Muscle layer of colon (tissue), 2 donors: ENCODE data around the gene WSB1.

Source experiments
- H3K27ac ChIP-seq: one replicate; pipeline ENCODE4 v1.7.0; 2013; ENCODE audit warnings: low read depth, mild to moderate bottlenecking, low read length, moderate library complexity
- H3K27me3 ChIP-seq, 2 donors: one replicate each; pipeline ENCODE4 v1.7.0; 2013; ENCODE audit warnings: low read length in 2 of 2, mild to moderate bottlenecking in 2 of 2; ENCODE audit not compliant: insufficient read depth in 2 of 2, control insufficient read depth in 1 of 2
- H3K36me3 ChIP-seq: one replicate; pipeline ENCODE4 v1.7.0; 2013; ENCODE audit warnings: mild to moderate bottlenecking, low read length; ENCODE audit not compliant: insufficient read depth
- H3K4me1 ChIP-seq: one replicate; pipeline ENCODE4 v1.7.0; 2013; ENCODE audit warnings: mild to moderate bottlenecking, low read length; ENCODE audit not compliant: insufficient read depth
- H3K4me3 ChIP-seq, 2 donors: one replicate each; pipeline ENCODE4 v1.7.0; 2013; ENCODE audit warnings: low read length in 2 of 2, low read depth in 1 of 2, mild to moderate bottlenecking in 1 of 2, moderate library complexity in 1 of 2
- H3K9ac ChIP-seq: one replicate; pipeline ENCODE4 v1.7.0; 2013; ENCODE audit warnings: low read length
- H3K9me3 ChIP-seq: one replicate; pipeline ENCODE4 v1.7.0; 2013; ENCODE audit warnings: mild to moderate bottlenecking, low read length
- donor health status: abdominal sarcoma.
- donor health status: Adenocarcinoma of cecum.

The WSB1 gene

GRCh38 chr17:27354491-27355081, 60.7 kb downstream of the WSB1 start:
- Histone ChIP-seq H3K4me1 (peaks cover 20% of the 10 kb centered on the region), H3K9me3 (no peaks in the 10 kb centered on the region), H3K27ac (no peak overlapping the region), H3K9ac (peak overlapping the region; percentile 7), H3K36me3 (no peaks in the 10 kb centered on the region), H3K4me3 (peak overlapping the region; percentile 64 to 66), H3K27me3 (no peaks in the 10 kb centered on the region)

- Histone ChIP-seq H3K4me3 (no peak overlapping the region), H3K9me3 (no peaks in the 10 kb centered on the region), H3K27ac (no peak overlapping the region), H3K4me1 (peaks cover 20% of the 10 kb centered on the region), H3K36me3 (no peaks in the 10 kb centered on the region), H3K9ac (no peak overlapping the region), H3K27me3 (no peaks in the 10 kb centered on the region)
Measured at GRCh38 chr17:27355419-27355818, 61.5 kb downstream of the WSB1 start.

GRCh38 chr17:27356091-27356705, 62.3 kb downstream of the WSB1 start:
- Histone ChIP-seq H3K27me3 (no peaks in the 10 kb centered on the region), H3K27ac (no peak overlapping the region), H3K36me3 (no peaks in the 10 kb centered on the region), H3K4me3 (no peak overlapping the region), H3K9ac (no peak overlapping the region), H3K9me3 (no peaks in the 10 kb centered on the region), H3K4me1 (peaks cover 20% of the 10 kb centered on the region)

DNA sequence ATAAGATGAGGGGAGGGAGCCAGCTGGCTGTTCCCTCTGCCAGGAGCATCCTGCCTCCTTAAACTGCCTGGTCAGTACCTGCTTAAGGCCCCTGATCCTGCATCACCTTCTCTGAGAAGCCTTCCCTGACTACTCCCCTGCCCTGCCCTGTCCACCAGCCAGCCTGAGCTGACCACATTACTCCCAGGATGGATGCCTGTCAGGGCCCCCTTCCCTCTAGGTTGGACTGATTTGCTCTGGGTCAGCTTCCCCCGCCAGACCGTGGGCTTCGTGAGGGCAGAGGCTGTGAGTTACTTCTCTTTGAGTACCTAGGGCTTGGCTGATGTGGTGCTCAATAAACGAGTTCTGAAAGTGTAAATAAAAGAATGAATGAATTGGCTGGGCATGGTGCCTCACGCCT, 63.3 kb downstream of the WSB1 start:
- Histone ChIP-seq H3K9ac (no peak overlapping the region), H3K9me3 (no peaks in the 10 kb centered on the region), H3K27ac (no peak overlapping the region), H3K36me3 (no peaks in the 10 kb centered on the region), H3K4me1 (peaks cover 16% of the 10 kb centered on the region), H3K4me3 (no peak overlapping the region), H3K27me3 (no peaks in the 10 kb centered on the region)

DNA sequence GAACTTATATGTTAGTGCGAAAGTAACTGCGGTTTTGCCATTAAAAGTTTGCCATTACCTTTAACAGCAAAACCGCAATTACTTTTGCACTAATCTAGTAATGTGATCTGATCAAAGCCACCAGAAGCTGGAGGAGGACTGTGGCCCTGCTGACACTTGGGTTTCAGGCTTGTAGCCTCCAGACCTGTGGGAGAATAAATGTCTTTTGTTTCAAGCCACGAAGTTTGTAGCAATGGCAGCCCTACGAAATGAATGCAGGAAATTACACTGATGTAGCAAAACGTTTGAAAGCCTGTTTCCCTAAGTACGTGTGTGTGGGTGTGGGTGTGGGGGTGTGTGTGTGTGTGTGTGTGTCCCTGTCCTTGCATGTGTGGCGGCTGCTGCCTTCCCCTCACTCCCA, 66.6 kb downstream of the WSB1 start:
- H3K36me3 ChIP-seq = no peaks in the 10 kb centered on the region
- no peak overlapping the region for H3K9ac ChIP-seq
- no peaks in the 10 kb centered on the region for H3K9me3 ChIP-seq
- H3K4me3 ChIP-seq = no peak overlapping the region
- no peak overlapping the region for H3K27ac ChIP-seq
- no peaks in the 10 kb centered on the region for H3K27me3 ChIP-seq
- peaks cover 17% of the 10 kb centered on the region for H3K4me1 ChIP-seq

DNA sequence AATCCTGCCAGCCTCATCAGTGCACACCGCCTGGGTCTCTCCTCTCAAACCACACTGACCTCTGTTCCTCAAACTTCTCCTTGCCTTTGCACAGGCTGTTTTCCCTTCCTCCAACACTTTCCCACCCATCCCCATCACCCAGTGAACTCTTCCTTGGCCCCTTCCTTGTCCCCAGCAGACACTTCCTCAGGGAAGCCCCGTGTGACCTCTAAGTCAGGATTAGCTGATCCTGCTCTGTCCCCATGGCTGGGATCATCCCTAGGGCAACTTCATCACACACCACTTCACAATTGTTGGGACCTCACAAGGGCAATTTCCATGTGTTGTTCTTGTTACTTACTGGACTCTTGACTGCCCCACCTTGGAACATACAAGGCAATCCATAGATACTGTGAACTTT, 67.8 kb downstream of the WSB1 start:
- Histone ChIP-seq H3K27me3 (no peaks in the 10 kb centered on the region), H3K9ac (no peak overlapping the region), H3K36me3 (no peaks in the 10 kb centered on the region), H3K4me3 (no peak overlapping the region), H3K27ac (no peak overlapping the region), H3K4me1 (peaks cover 18% of the 10 kb centered on the region), H3K9me3 (no peaks in the 10 kb centered on the region)

DNA sequence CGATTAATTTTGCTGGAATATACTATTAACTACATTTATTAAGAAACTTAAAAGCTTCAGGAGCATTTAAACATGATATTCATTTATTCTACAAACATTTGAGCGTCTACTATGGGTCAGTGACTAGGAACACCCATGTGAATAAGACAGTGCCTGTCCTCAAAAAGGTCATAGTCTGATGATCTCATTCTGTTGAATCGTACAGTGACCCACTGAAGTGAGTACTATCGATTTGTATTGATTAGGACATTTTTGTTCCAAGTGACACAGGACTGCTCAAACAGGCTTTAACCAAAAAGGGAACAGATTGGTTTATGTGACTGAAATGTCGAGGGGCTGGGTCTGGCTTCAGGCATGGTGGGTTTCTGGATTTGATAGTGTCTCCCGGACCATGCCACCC, 68.6 kb downstream of the WSB1 start:
- Histone ChIP-seq H3K27ac (no peak overlapping the region), H3K9me3 (no peaks in the 10 kb centered on the region), H3K9ac (no peak overlapping the region), H3K4me1 (peaks cover 26% of the 10 kb centered on the region), H3K27me3 (no peaks in the 10 kb centered on the region), H3K36me3 (no peaks in the 10 kb centered on the region), H3K4me3 (no peak overlapping the region)

GRCh38 chr17:27362909-27363308, 69.0 kb downstream of the WSB1 start:
- Histone ChIP-seq H3K9ac (no peak overlapping the region), H3K4me3 (no peak overlapping the region), H3K27me3 (no peaks in the 10 kb centered on the region), H3K9me3 (no peaks in the 10 kb centered on the region), H3K27ac (no peak overlapping the region), H3K4me1 (peaks cover 31% of the 10 kb centered on the region), H3K36me3 (no peaks in the 10 kb centered on the region)

GRCh38 chr17:27363326-27363725, 69.4 kb downstream of the WSB1 start:
- Histone ChIP-seq H3K4me1 (peaks cover 33% of the 10 kb centered on the region), H3K9me3 (no peaks in the 10 kb centered on the region), H3K36me3 (no peaks in the 10 kb centered on the region), H3K27me3 (no peaks in the 10 kb centered on the region), H3K9ac (no peak overlapping the region), H3K4me3 (no peak overlapping the region), H3K27ac (no peak overlapping the region)
